GM12874 (cell line): ENCODE data around the gene TSSK3.

ENCODE experiments used
- TF ChIP-seq, protein P1 (sequence below): IDR thresholded peaks from 2 replicates; pipeline ENCODE4 v1.5.1; 2011; ENCODE audit warnings: low read depth, mild to moderate bottlenecking, control low read depth, low read length, moderate library complexity; ENCODE audit not compliant: insufficient read depth

Gene TSSK3

DNA sequence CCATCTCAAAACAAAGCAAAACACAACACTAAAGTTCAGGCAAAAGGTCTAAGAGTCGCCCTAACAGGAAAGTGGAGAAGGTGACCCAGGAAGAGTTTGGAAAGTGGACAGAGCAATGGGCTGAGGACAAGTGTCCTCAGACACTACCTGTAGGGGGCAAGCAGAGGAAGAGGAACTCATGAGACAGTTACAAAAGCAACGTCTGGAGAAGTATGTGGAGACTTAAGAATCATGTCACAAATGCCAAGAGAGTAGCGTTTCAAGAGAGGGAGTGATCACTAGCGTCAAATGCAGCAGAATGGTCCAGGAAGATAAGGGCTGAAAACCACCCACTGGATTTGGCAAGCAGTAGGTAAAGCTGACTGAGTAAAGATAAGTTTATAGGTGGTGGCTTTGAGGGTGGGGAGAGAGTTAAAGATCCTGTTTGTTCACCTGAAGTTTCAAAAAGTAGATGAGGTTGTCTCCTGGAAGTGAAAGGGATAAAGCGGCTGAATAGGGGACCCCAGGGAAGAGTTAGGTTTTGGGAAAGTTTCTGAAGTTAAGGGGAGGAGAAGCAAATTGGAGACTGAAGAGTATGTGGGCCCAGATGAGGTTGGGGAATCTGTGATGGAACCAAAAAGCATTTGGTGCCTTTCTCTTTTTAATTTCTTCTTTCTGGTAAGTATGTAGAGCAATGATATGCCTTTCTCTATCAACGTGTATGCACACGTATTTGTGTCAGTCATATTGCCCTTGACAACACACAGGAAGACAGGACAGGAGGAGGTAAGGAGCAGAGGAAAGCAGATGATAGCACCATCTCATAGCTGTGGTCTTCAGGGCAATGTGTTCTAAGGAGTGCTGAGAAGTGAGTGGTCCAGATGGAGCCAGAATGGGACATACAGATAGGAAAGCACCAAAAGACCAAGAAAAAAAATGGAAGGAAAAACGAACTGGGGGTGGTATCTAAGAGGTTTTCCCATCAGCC is 28.8 kb downstream of the TSSK3 start:
- TF ChIP-seq, protein P1, sequence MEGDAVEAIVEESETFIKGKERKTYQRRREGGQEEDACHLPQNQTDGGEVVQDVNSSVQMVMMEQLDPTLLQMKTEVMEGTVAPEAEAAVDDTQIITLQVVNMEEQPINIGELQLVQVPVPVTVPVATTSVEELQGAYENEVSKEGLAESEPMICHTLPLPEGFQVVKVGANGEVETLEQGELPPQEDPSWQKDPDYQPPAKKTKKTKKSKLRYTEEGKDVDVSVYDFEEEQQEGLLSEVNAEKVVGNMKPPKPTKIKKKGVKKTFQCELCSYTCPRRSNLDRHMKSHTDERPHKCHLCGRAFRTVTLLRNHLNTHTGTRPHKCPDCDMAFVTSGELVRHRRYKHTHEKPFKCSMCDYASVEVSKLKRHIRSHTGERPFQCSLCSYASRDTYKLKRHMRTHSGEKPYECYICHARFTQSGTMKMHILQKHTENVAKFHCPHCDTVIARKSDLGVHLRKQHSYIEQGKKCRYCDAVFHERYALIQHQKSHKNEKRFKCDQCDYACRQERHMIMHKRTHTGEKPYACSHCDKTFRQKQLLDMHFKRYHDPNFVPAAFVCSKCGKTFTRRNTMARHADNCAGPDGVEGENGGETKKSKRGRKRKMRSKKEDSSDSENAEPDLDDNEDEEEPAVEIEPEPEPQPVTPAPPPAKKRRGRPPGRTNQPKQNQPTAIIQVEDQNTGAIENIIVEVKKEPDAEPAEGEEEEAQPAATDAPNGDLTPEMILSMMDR: no peak

DNA sequence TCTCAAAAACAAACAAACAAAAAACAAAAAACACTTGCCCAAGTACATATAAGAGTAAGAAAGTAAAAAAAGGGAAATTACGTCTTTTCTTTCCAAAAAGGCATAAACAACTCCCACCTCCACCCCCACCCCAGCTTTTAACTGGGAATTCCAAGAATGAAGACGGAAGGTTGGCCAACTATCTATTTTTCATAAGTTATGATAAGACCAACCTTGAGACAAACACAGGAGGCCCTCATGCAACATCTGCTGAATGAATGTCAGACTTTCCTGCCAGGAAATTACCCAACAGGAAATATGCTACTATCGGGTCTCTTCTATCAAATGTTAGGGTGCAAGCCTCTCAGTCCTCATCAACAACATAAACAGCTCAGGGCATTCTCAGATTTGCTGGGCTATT is 30.0 kb downstream of the TSSK3 start:
- TF ChIP-seq, protein P1: no peak

DNA sequence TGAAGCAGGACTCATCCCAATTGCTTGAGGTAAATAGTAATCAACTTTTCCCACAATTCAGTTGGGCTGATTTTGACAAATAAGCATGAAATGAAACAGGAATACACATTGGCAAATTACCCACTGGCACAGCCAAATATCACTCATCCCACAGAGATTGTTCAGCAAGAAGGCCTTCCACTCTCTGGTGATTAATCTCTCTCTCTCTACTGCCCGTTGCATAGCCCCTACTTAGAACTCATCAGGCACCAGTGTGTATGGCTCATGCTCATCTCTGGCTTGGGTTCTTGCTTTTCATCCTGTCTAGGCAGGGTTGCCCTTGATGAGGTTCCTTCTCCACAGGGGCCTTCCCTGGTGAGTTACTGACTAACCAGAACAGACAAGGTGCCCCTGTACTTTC is 30.8 kb downstream of the TSSK3 start:
- TF ChIP-seq, protein P1: no peak

DNA sequence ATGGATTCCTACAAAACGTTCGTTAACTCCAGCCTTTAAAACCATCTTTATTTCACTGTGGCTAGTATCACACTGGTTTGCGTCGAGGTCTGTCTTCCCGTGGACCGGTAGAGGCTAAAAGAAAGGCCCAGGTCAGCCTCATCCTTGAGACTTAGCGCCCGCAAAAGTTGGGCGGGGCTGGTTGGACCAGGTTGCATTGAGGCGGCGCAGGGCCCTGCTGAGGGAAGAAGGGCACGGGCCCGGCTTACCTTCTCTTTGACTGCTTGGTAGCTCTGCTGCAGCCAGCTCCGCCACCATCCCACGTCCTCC is 31.4 kb downstream of the TSSK3 start:
- TF ChIP-seq, protein P1: no peak

DNA sequence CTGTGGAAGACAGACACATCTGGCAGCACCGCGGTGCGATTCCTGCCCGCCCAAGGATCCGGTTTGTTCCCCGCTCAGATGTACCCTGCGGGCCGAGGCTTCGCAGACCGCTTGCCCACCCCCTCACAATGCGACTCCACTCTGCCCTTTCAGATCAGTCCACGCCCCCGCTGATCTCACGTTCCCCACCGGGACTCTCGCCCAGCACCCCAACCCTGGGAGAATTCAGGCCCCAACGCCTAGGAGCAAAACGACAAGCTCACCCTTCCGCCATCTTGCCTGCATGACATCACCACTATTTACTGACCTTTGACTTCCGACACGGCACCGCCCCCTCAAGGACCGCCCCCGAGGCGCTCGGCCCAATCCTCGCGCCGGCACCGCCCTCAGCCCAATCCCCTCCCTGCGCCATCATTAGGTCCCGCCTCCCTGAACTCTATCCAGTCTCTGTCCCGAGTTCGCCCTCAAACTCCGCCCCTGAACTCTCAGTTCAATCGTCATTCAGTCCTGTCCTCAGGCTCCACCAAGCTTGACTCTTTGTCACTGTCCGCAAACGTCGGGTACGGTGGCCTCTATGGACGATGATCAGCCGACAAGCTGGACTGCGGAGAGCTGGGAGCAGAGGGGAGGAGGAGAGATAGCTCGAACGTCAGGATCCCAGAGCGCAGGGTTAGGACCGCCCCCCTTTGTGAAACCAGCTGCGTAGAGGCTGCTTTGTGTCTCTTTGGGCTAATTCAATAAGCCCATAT is 32.0 kb downstream of the TSSK3 start, which contains the start of gene BSDC1:
BSDC1 (minus strand) TSS at position 301 of the 749 bp plus-strand sequence; CDS start at position 274, 27 bp downstream.
- TF ChIP-seq, protein P1: no peak

- TF ChIP-seq, protein P1: no peak
Measured at GRCh38 chr1:32394890-32395432, 32.6 kb downstream of the TSSK3 start.

DNA sequence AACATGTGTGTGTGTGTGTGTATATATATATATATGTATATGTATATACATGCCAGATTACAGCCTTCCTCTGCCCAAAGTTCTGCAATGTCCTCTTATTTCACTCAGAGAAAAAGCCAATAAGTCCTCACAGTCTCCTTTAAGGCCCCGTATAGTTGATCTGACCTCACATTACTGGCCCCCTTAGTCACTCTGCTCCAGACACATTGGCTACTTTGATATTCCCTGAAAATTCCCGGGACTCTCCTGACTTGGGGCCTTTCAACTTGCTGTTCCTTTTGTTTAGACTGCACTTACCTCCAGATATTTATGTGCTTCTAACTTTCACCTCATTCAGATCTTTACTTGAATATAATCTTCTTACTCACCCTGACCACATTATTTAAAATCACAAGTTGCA is 36.1 kb downstream of the TSSK3 start:
- TF ChIP-seq, protein P1: no peak
